NCI-H2196 (cell line): ENCODE results near the gene BCOR.
A peak's percentile ranks its signal among the peaks of the same experiment; 100 is the strongest.

Experiments
- DNase-seq: peaks from one replicate; lab custom pipeline; 2025; ENCODE audit not compliant: unreplicated experiment; lab: John Stamatoyannopoulos, UW

The BCOR gene

GRCh38 chrX:40086569-40087335 lies 11.0 kb downstream of the BCOR start:
- DNase-seq, result no peak

GRCh38 chrX:40085714-40086113 lies 12.0 kb downstream of the BCOR start:
- DNase-seq, result no peak

DNA sequence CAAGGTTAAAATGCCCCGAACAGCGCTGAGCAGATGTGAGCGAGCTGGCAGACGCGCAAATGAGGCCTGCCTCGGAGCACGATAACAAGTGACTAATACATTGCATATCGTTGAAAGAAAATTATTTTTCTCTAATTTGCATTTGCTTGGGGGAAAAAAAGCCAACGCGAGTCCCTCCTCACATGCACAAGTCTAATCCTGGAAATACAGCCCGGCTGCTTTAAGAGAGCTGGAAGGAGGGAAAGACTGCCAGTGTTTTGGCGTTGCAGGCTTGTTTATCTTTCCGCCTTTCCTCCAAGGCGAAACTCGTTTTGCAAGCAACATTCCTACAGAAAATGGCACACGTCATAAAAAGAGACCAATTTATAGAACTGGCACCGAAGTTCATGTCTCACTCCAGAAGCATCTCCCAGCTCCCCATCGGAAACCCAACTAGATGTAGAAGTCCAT lies 12.6 kb downstream of the BCOR start:
- DNase-seq, result no peak

- no peak for DNase-seq
Measured at GRCh38 chrX:40084471-40085101, 13.2 kb downstream of the BCOR start.

GRCh38 chrX:40083979-40084359 lies 13.8 kb downstream of the BCOR start:
- no peak for DNase-seq

DNA sequence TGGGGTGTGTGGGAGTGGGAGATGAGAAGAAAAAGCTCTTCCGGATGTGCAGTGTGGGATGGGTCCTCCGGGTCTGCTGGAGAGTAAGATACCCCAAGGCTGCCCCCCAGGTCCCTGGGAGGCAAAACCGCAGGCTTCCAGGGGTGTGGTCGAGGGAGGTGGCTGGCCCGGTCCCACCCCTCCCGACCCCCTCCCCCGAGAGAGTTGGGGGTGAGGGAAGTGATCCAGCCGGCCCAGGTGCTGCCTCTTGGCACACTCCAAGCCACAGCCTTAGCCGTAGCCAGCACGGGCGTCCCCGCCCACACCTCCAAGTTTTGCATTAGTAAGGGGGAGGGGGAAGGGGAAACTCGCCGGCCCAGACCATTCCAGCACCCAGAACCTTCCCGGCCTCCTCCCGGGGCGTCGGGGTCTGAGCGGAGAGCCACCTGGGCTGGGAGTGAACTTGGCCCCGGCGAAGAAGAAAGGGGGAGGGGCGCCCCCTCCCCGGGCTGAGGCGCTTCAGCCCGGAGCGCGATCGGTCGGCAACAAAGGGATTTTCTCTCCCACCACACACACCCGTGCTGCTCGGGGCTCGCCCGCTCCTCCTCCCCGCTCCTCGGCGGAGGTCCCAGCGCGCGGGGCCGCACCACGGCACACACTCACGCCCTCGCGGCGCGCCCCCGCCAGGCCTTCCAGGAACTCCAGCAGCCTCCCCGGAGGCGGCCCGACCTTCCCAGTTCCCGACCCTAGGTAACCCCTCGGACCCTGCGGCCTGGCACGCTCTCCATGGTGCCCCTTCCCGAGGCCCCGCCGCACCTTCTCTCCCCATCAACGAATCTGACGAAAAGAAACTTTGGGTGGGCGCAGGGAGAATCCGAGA lies 14.4 kb downstream of the BCOR start:
- no peak for DNase-seq

- DNase-seq, result no peak
Measured at GRCh38 chrX:40082447-40083119, 15.2 kb downstream of the BCOR start.

GRCh38 chrX:40081679-40082068 lies 16.1 kb downstream of the BCOR start:
- DNase-seq, result no peak

DNA sequence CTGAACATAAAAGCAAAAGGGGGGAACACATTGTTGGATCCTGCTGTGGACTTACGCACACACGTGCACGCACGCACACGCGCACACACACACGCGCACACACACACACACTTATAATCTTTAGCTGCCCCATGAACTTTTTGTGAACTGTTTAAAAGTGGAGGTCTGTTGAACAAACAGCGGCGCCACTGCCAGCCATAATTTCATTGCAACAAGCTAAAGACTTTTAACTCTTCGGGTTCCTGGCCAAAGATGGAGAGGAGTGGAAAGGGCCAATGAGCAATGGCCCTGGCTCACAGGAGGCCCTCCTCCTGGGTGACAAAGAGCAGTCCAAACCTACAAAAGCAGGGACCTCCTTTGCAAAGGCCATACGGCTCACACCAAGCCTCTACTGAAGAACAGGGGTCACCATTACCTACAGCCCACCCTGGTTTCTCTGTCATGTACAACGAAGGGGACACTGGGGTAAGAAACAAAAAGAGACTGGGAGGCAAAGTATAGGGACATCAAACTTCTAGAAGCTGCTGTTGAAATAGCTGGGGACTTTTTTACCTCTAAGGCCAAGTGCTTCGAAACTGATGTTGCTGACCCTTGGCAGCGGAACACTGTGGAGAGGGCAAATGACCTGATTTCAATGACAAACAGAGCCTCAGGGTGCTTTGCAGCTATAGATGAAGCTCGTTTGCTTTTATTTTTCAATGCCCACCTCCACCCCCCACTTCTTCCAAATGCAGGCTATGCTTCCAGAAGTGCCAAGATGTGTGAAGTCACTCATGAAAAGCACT lies 16.7 kb downstream of the BCOR start:
- no peak for DNase-seq

DNA sequence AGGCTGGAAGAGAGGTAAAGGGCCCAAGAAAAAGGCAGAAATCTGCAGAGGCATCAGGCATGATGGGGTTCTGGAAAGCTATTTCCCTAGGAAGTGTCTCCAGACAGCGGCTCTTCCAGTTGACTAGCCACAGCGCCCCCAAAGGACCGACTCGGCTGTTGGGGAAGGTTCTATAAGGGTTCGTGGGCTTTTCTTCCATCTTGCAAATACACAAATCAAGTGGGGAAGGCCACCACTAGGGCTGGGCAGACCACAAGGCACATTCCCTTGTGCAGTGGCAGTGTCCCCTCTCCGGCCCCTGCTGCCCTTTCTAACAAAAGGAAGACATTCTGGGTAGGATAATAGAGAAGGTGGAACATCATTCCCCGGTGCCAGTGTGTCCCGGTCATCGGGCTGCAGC lies 18.2 kb downstream of the BCOR start:
- no peak for DNase-seq

GRCh38 chrX:40078489-40079227 lies 19.1 kb downstream of the BCOR start:
- no peak for DNase-seq

DNA sequence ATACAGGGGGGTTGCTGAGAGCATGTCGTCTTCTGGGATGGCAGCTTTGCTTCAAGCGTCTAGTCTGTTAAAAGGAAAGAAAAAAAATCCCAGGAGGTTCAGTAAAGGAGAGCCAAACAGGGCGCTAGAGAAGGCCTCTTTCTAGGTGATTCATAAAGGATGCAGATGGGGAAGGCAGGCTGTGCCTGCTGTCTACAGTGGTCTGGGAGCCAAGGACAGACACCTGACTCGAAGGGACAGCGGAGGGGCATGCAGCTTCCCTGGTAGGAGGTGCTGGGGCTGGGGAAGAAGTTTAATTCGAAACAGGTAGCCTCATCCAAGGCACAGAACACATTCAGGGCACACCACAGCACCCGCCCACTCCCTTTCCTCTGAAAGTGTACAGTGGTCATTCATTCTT lies 19.9 kb downstream of the BCOR start:
- DNase-seq, result no peak

- DNase-seq, result no peak
Measured at GRCh38 chrX:40076750-40077575, 20.8 kb downstream of the BCOR start.

DNA sequence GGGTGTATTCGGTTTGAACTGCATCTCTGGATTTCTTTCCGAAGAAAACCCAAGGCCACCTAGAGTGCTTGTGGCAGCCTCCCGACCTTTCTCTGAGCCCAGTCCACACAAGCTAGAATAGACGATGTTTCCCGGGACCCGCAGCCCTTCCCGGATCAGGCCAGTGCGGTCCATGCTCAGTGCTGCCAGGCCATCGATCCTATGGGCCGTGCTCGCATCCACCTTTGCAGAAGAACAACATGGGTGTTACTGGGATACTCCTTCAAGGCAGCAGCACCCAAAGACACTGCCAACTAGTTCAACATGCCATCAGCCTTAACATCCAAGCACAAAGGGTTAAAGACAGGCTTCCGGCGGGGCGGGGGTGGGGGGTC lies 22.8 kb downstream of the BCOR start:
- DNase-seq, result no peak

GRCh38 chrX:40074080-40074958 lies 23.4 kb downstream of the BCOR start:
- no peak for DNase-seq

DNA sequence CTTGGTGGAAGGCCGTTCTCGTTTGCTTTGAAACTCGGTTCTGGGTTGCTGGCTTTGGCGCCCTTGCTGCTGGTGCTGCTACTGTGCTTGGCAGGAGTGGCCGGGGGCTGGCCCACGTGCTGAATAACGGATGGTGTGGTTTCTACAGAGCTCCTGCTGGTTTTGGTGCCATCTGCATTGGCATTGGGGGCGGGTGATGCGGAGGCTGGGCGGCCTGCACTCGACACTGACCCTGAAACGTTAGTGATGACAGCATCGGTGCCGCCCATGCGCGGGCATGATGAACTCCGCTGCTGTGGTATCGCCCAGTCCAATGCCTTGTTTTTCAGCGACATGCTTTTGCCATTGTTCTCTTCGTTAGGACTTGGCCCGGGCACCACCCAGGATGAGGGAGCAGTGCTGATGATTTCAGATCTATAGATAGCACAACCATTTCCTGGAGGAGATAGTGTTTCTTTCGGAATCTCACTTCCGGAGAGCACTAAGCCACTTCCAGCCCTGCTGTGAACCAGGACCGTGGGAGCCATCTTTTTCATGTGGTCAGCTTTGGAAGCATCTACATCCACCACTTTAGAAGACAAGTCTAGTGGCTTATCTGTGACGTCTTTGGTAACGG lies 24.2 kb downstream of the BCOR start:
- no peak for DNase-seq

DNA sequence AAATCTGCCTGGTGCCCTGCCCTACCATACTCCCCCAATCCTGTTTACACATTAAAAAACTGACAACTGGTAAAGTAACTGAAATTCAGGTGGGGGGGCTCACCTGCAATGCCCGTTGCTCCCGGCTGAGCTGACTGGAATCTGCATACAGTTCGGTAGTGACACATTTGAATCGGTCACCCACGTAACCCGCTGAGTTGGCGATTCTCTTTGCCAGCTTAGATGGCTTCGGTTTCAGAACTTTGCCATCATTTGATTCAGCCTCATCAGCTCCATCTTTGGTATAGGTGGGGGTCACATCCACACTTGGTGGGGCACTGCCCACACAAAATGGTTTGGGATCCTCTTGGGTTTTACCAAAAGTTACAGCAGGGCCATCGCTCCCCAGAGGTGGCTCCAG lies 25.5 kb downstream of the BCOR start:
- DNase-seq, result no peak

GRCh38 chrX:40068048-40068447 lies 29.7 kb downstream of the BCOR start:
- peak; percentile 47 for DNase-seq
